ENCODE data around the gene TMEM51. TPM values are rescaled to one million over a fixed set of nuclear protein-coding genes. Genes with fewer than 3 reads are reported as not detected.

The TMEM51 gene
- total and polyA plus RNA-seq, 2 donors (not counting 1 experiment from before 2014, with no cell fraction given), result 0.06 to 0.30 TPM

GRCh38 chr1:15225461-15225860 lies 71.9 kb downstream of the TMEM51 start:
- Mint-ChIP-seq H3K4me3 (no peak overlapping the region), H3K27me3 (peaks cover 4% of the 10 kb centered on the region), H3K4me1 (peaks cover 8% of the 10 kb centered on the region), H3K27ac (no peak overlapping the region), H3K9me3 (ENCODE audit: insufficient read depth) (no peaks in the 10 kb centered on the region)
- Histone ChIP-seq H3K79me2 (ENCODE audit: control insufficient read depth, insufficient read depth, low read length) (no peaks in the 10 kb centered on the region), H3K4me2 (replicated peaks; ENCODE audit: low read depth, low read length, poor library complexity, severe bottlenecking) (no peak overlapping the region), H4K20me1 (ENCODE audit: control insufficient read depth, insufficient read depth, low read length, poor library complexity, severe bottlenecking) (no peaks in the 10 kb centered on the region), H2AFZ (ENCODE audit: insufficient read depth, low read depth, low read length, poor library complexity, severe bottlenecking) (no peak overlapping the region), H3K27me3 (replicated peaks in 1 of 4; ENCODE audit: control extremely low read depth in 1 of 4, control insufficient read depth in 3 of 4, insufficient read depth in 4 of 4, low read length in 3 of 4) (no peaks in the 10 kb centered on the region), H3K9ac (ENCODE audit: low read length) (no peak overlapping the region), H3K36me3 (replicated peaks in 1 of 2; ENCODE audit: control extremely low read depth in 1 of 2, control insufficient read depth in 1 of 2, extremely low read depth in 1 of 2, insufficient read depth in 2 of 2, low read length in 1 of 2) (no peaks in the 10 kb centered on the region), H3K9me3 (ENCODE audit: control extremely low read depth in 1 of 3, control insufficient read depth in 2 of 3, insufficient read depth in 1 of 3, low read length in 2 of 3) (no peaks in the 10 kb centered on the region), H3K4me3 (ENCODE audit: control extremely low read depth in 1 of 5, extremely low read depth in 1 of 5, insufficient read depth in 1 of 5, low read depth in 2 of 5, low read length in 4 of 5) (no peak overlapping the region), H3K27ac (ENCODE audit: low read length in 2 of 2) (no peak overlapping the region), H3K4me1 (ENCODE audit: control insufficient read depth in 2 of 2, insufficient read depth in 2 of 2, low read length in 2 of 2) (peaks cover 0 to 3% of the 10 kb centered on the region in 2 donors)
- no peak for ATAC-seq (ENCODE audit: low read depth)
- DNase-seq, result no peak
- ChIA-PET CTCF (interaction anchor here (0.6 to 1.1 kb wide), 2 partner anchors 15 to 202 kb away, joined by 3 read pairs; no protein-coding TSS in a partner anchor), POLR2A (no interaction called here)
- WGBS (ENCODE audit: insufficient coverage), result 95% methylated on average over 4 of the region's 4 CpGs
- TF ChIP-seq EZH2 (IDR thresholded peaks at IDR 0.05; ENCODE audit: borderline replicate concordance, insufficient read depth, low read depth, low read length, poor library complexity, severe bottlenecking), result no peak
- no peak for TF ChIP-seq CTCF (IDR thresholded peaks at IDR 0.05)
- intact Hi-C loops (cut with micrococcal nuclease), result no loop called here

GRCh38 chr1:15226388-15227255 lies 73.1 kb downstream of the TMEM51 start:
- no peaks in the 10 kb centered on the region for H3K27me3 ChIP-seq (replicated peaks in 1 of 4; ENCODE audit: control extremely low read depth in 1 of 4, control insufficient read depth in 3 of 4, insufficient read depth in 4 of 4, low read length in 3 of 4)
- H3K9me3 Mint-ChIP-seq (ENCODE audit: insufficient read depth), result no peaks in the 10 kb centered on the region
- H3K36me3 ChIP-seq (replicated peaks in 1 of 2; ENCODE audit: control extremely low read depth in 1 of 2, control insufficient read depth in 1 of 2, extremely low read depth in 1 of 2, insufficient read depth in 2 of 2, low read length in 1 of 2), result no peaks in the 10 kb centered on the region
- peaks cover 0 to 3% of the 10 kb centered on the region in 2 donors for H3K4me1 ChIP-seq (ENCODE audit: control insufficient read depth in 2 of 2, insufficient read depth in 2 of 2, low read length in 2 of 2)
- no peak overlapping the region for H3K4me2 ChIP-seq (replicated peaks; ENCODE audit: low read depth, low read length, poor library complexity, severe bottlenecking)
- H3K4me3 ChIP-seq (ENCODE audit: control extremely low read depth in 1 of 5, extremely low read depth in 1 of 5, insufficient read depth in 1 of 5, low read depth in 2 of 5, low read length in 4 of 5), result no peak overlapping the region
- H3K9ac ChIP-seq (ENCODE audit: low read length), result no peak overlapping the region
- CTCF ChIA-PET, result no interaction called here
- H4K20me1 ChIP-seq (ENCODE audit: control insufficient read depth, insufficient read depth, low read length, poor library complexity, severe bottlenecking), result no peaks in the 10 kb centered on the region
- H3K9me3 ChIP-seq (ENCODE audit: control extremely low read depth in 1 of 3, control insufficient read depth in 2 of 3, insufficient read depth in 1 of 3, low read length in 2 of 3), result no peaks in the 10 kb centered on the region
- H3K27ac ChIP-seq (ENCODE audit: low read length in 2 of 2), result no peak overlapping the region
- H3K27me3 Mint-ChIP-seq, result peaks cover 4% of the 10 kb centered on the region
- POLR2A ChIA-PET, result no interaction called here
- 86% methylated on average over 9 of the region's 17 CpGs for WGBS (ENCODE audit: insufficient coverage)
- DNase-seq (no peak), ATAC-seq (ENCODE audit: low read depth) (no peak)
- no peak overlapping the region for H3K27ac Mint-ChIP-seq
- H3K4me3 Mint-ChIP-seq, result no peak overlapping the region
- intact Hi-C loops (cut with micrococcal nuclease), result no loop called here
- TF ChIP-seq EZH2 (IDR thresholded peaks at IDR 0.05; ENCODE audit: borderline replicate concordance, insufficient read depth, low read depth, low read length, poor library complexity, severe bottlenecking), result no peak
- TF ChIP-seq CTCF (IDR thresholded peaks at IDR 0.05), result no peak
- no peaks in the 10 kb centered on the region for H3K79me2 ChIP-seq (ENCODE audit: control insufficient read depth, insufficient read depth, low read length)
- no peak overlapping the region for H2AFZ ChIP-seq (ENCODE audit: insufficient read depth, low read depth, low read length, poor library complexity, severe bottlenecking)
- peaks cover 10% of the 10 kb centered on the region for H3K4me1 Mint-ChIP-seq
